ENCODE measurements around the gene RPS24. TPM values are rescaled to one million over a fixed set of nuclear protein-coding genes. Genes with fewer than 3 reads are reported as not detected.

The RPS24 gene
- polyA plus RNA-seq, 1 donor, result 3,272 TPM

DNA sequence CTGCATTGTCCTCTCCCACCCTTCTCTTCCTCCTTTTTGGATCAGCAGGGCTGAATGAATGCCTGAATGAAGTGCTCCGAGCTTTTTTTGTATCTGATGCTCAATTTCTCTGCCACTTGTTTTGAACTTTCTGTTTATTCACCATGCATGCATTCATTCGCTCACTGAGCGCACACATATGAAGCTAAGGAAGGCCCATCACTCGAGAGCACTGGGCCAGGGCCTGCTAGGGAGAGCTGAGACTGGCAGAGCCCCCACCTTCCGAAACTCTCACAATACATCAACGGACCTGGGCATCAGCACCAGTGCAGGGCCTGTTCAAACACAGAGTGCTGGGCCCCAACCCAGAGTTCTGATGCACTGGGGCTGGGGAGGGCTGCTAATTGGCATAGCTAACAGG lies 45.7 kb downstream of the RPS24 start:
- DNase-seq, result no peak

DNA sequence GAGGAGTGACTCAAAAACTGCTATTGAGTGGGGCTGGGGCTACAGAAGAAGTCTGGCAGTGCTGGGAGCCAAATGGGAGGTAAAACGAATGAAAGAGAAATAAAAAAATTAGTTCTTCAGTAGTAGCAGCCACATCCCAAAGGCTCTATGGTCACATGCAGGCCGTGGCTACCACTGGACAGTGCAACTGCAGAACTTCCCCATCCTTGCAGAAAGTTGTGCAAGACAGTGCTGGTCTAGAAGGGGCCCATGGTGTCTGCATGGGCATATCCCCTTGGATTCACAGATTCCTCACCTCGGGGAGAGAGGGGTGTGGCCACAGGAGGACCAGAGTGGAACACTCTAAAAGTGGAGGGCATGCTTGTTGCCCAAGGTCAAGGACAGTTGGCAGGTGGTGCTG lies 47.6 kb downstream of the RPS24 start:
- no peak for DNase-seq

DNA sequence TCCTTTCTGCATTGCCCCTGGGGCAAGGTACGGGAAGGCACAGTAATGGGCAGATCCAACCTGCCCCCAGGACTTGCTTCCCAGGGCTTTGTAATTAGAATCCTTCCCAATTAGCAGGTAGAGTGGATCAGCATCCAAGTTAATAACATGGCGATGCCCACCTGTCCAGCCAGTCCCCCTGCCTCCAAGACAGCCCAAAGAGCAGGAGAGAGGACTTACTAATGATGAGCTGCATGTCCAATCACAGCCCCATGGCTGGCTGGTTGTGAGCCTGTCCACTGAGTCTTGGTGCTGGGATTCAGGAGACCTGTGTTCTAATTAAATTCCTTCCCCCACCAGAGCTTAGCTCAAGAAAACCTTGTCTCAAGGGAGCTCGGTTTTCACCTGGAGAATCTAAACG lies 49.0 kb downstream of the RPS24 start:
- no peak for DNase-seq

Other genes with a start within 250 kb of the RPS24 start
- gene DLG5, start 107.1 kb upstream of the RPS24 start, polyA plus RNA-seq (ENCODE audit: insufficient read length), result 51.4 TPM
- gene POLR3A, start 4.3 kb upstream of the RPS24 start, polyA plus RNA-seq (ENCODE audit: insufficient read length), result 20.3 TPM